Upper lobe of left lung (tissue), 6 donors: ENCODE measurements around the gene KLHL10. TPM values are rescaled to one million over a fixed set of nuclear protein-coding genes. Genes with fewer than 3 reads are reported as not detected.
A peak's percentile ranks its signal among the peaks of the same experiment; 100 is the strongest.

Experiments used
- ATAC-seq, 2 donors: fragments of 200-7000 bp; cut with Tn5 transposase; one replicate each; pipeline ENCODE4 v1.9.1; 2022; ENCODE audit warnings: mild to moderate bottlenecking in 2 of 2, moderate library complexity in 2 of 2; ENCODE audit not compliant: low FRiP score in 2 of 2
- DNase-seq, 2 donors: peaks; one replicate each; pipeline ENCODE4 v3.0.0-alpha.2; 2019 to 2020
- H3K27ac ChIP-seq, 4 donors: fragments of 200-600 bp; sonication (generic); one replicate each; pipeline ENCODE4 v1.5.1; 2016 to 2019
- H3K27me3 ChIP-seq, 4 donors: fragments of 200-600 bp; sonication (generic); one replicate each; pipeline ENCODE4 v1.5.1; 2017 to 2019
- H3K36me3 ChIP-seq, 4 donors: fragments of 200-600 bp; sonication (generic); one replicate each; pipeline ENCODE4 v1.5.1; 2016 to 2019
- H3K4me1 ChIP-seq, 4 donors: fragments of 200-600 bp; sonication (generic); one replicate each; pipeline ENCODE4 v1.5.1; 2018 to 2019
- H3K4me3 ChIP-seq, 4 donors: fragments of 200-600 bp; sonication (generic); one replicate each; pipeline ENCODE4 v1.5.1; 2017 to 2019; ENCODE audit warnings: mild to moderate bottlenecking in 2 of 4, moderate library complexity in 1 of 4
- H3K9me3 ChIP-seq, 4 donors: fragments of 200-600 bp; sonication (generic); one replicate each; pipeline ENCODE4 v1.5.1; 2018 to 2019
- EP300 ChIP-seq, 4 donors: sonication (generic); formaldehyde crosslinking; IDR thresholded peaks; one replicate each; pipeline ENCODE4 v1.5.1; 2017; ENCODE audit warnings: antibody characterized with exemption in 4 of 4, control low read depth in 2 of 4
- POLR2A ChIP-seq, 4 donors: fragments of 450-650 bp; IDR thresholded peaks; one replicate each; pipeline ENCODE4 v1.5.1; 2016 to 2017; ENCODE audit warnings: antibody characterized with exemption in 4 of 4, mild to moderate bottlenecking in 2 of 4
- POLR2AphosphoS5 ChIP-seq, 2 donors: sonication (generic); formaldehyde crosslinking; IDR thresholded peaks; one replicate each; pipeline ENCODE4 v1.5.1; 2017; ENCODE audit warnings: antibody characterized with exemption in 2 of 2
- WGBS, 2 donors: methylation state at CpG; one replicate each; pipeline ENCODE4 v1.1.5; 2017 to 2018; 5-methylcytosine and 5-hydroxymethylcytosine counted together
- total RNA-seq, 6 donors: library from RNA; depleted of rRNA in 4 of 6; stranded (reverse); fragments of >200 nt in 4 of 6; gene quantifications; one replicate each; pipeline versions ENCODE4 v1.1.0 to v1.2.1, GENCODE V29; 2016 to 2021
- TF ChIP-seq, protein P1 (sequence below), 6 experiments: fragments of 450-650 bp in 4 of 6; fragments of 200-600 bp in 2 of 6; sonication (generic) in 2 of 6; IDR thresholded peaks; one replicate each; pipeline ENCODE4 v1.5.1; 2016 to 2019; ENCODE audit warnings: antibody characterized with exemption in 6 of 6
- donor health status: DM: no; HTN: no; CAD: no; lungs with moderate emphysema.
- donor health status: DM: no; HTN: yes; CAD: no; lungs with severe emphysema.

The KLHL10 gene
- total RNA-seq, 6 donors from 2014 or later, result 0.17 to 1.1 (median 0.37) TPM; not detected in 3

DNA sequence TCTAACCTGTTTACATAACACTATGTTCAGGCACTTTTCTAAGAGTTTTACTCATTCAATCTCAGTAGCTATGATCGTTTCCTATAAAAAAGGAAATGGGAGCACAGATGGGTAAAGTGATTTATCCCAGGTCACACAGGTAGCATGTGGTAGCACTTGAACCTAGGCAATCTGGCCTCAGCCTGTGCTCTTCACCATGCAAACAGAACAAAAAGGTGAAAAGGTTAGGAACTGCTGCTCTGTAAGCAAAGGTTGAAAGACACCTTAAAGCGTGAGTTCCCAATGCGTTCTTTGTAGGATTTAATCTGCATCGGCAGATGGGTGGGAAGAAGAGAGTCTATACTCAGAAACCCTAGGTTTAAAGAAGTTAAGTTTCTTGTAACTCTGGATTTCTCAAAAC is 42.5 kb downstream of the KLHL10 start:
- no peaks in the 10 kb centered on the region for H3K27me3 ChIP-seq
- WGBS, 2 donors, result 91 to 92% methylated on average over 4 of the region's 4 CpGs
- DNase-seq (no peak), ATAC-seq (no peak)
- H3K4me3 ChIP-seq, result no peak overlapping the region
- no peaks in the 10 kb centered on the region for H3K4me1 ChIP-seq
- TF ChIP-seq, protein P1, sequence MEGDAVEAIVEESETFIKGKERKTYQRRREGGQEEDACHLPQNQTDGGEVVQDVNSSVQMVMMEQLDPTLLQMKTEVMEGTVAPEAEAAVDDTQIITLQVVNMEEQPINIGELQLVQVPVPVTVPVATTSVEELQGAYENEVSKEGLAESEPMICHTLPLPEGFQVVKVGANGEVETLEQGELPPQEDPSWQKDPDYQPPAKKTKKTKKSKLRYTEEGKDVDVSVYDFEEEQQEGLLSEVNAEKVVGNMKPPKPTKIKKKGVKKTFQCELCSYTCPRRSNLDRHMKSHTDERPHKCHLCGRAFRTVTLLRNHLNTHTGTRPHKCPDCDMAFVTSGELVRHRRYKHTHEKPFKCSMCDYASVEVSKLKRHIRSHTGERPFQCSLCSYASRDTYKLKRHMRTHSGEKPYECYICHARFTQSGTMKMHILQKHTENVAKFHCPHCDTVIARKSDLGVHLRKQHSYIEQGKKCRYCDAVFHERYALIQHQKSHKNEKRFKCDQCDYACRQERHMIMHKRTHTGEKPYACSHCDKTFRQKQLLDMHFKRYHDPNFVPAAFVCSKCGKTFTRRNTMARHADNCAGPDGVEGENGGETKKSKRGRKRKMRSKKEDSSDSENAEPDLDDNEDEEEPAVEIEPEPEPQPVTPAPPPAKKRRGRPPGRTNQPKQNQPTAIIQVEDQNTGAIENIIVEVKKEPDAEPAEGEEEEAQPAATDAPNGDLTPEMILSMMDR (IDR thresholded peaks at IDR 0.05), result no peak
- TF ChIP-seq POLR2A (IDR thresholded peaks at IDR 0.05), result no peak
- no peak for TF ChIP-seq POLR2AphosphoS5 (IDR thresholded peaks at IDR 0.05)
- no peak for TF ChIP-seq EP300 (IDR thresholded peaks at IDR 0.05)
- H3K36me3 ChIP-seq, result peaks cover 35 to 83% (median 68%) of the 10 kb centered on the region in 4 donors
- H3K9me3 ChIP-seq, result no peaks in the 10 kb centered on the region
- H3K27ac ChIP-seq, result no peak overlapping the region

DNA sequence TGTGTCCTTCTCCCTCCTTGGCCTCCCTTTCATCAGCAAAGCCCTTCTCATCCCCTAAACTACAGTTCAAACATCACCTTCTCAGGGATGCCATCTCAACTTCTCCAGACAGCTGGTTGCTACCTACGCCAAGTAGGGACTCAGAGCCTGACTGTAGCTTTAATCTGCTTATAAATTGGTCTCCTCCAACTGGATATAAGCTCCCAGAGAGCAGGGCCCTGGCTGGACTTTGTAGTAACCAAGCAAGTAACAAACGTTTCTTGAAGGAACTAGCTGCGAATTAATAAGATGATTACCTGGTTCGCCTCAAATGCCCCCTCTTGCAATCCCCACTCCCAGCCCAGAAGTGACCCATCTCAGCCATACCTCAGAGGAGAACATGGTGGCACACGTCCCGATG is 45.1 kb downstream of the KLHL10 start:
- no peaks in the 10 kb centered on the region for H3K4me1 ChIP-seq
- H3K27me3 ChIP-seq, result no peaks in the 10 kb centered on the region
- H3K36me3 ChIP-seq, result peaks cover 44 to 95% (median 80%) of the 10 kb centered on the region in 4 donors
- no peak for ATAC-seq
- TF ChIP-seq POLR2AphosphoS5 (IDR thresholded peaks at IDR 0.05), result no peak
- TF ChIP-seq, protein P1 (IDR thresholded peaks at IDR 0.05), result no peak
- no peak for TF ChIP-seq EP300 (IDR thresholded peaks at IDR 0.05)
- TF ChIP-seq POLR2A (IDR thresholded peaks at IDR 0.05), result no peak
- H3K27ac ChIP-seq, result no peak overlapping the region
- no peak for DNase-seq
- no peaks in the 10 kb centered on the region for H3K9me3 ChIP-seq
- WGBS, 2 donors, result 90 to 92% methylated on average over 6 of the region's 6 CpGs
- no peak overlapping the region for H3K4me3 ChIP-seq

DNA sequence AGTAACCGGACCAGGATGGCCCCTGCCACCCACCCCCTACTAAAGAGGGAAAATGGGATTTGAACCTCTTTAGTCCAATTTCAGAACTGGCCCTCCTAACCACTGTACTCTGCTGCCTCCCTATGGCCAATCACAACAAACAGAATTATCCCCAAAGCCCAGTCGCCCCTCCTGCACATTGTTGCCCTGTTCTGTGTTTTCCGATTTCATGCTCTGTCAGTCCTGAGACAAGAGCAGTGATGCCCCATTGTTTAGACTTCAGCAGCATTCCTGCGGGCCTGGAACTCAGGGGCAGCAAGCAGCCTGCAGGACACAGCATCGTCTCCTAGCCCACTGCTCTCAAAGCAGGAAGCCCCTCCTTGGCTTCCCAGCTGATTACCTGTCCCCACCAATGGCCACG is 48.1 kb downstream of the KLHL10 start:
- Histone ChIP-seq H3K4me3 (no peak overlapping the region), H3K4me1 (no peaks in the 10 kb centered on the region), H3K36me3 (peaks cover 34 to 96% (median 82%) of the 10 kb centered on the region in 4 donors), H3K27me3 (no peaks in the 10 kb centered on the region), H3K9me3 (no peaks in the 10 kb centered on the region), H3K27ac (no peak overlapping the region)
- TF ChIP-seq POLR2AphosphoS5 (IDR thresholded peaks at IDR 0.05), result no peak
- TF ChIP-seq, protein P1 (IDR thresholded peaks at IDR 0.05), result peak in 1 of 6 experiments; percentile 18
- no peak for TF ChIP-seq POLR2A (IDR thresholded peaks at IDR 0.05)
- WGBS, 2 donors, result 90 to 91% methylated on average over 6 of the region's 6 CpGs
- no peak for DNase-seq
- no peak for ATAC-seq

DNA sequence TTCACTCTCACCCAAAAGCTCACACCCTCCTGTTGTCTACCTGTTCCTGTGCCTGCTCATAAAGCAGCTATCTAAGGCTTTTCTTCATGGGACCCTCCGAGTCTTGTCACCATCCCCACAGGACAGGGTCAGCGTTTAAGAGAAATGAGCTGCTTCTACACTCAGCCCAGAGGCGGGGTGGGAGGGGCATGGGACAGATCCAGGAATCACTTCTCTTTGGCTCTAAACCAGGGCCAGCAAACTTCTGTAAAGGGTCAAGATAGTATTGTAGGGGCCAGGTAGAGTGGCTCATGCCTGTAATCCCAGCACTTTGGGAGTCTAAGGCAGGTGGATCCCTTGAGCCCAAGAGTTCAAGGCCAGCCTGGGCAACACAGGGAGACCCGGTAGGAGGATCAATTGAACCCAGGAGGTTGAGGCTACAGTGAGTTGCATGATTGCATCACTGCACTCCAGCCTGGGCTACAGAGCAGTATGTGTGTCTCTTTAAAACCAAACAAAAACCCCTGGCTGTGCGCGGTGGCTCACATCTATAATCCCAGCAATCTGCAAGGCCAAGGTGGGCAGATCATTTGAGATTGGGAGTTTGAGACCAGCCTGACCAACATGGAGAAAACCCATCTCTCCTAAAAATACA is 50.8 kb downstream of the KLHL10 start:
- Histone ChIP-seq H3K9me3 (no peaks in the 10 kb centered on the region), H3K36me3 (peaks cover 49 to 99% (median 91%) of the 10 kb centered on the region in 4 donors), H3K4me1 (no peaks in the 10 kb centered on the region), H3K27me3 (no peaks in the 10 kb centered on the region), H3K27ac (no peak overlapping the region), H3K4me3 (no peak overlapping the region)
- 81 to 83% methylated on average over 6 of the region's 6 CpGs for WGBS, 2 donors
- DNase-seq (no peak), ATAC-seq (no peak)
- TF ChIP-seq EP300 (IDR thresholded peaks at IDR 0.05), result no peak
- TF ChIP-seq, protein P1 (IDR thresholded peaks at IDR 0.05), result no peak
- no peak for TF ChIP-seq POLR2AphosphoS5 (IDR thresholded peaks at IDR 0.05)
- no peak for TF ChIP-seq POLR2A (IDR thresholded peaks at IDR 0.05)
